OCI-LY1 (cell line): ENCODE data around the gene PCSK5.

Experiments used
- EZH2 ChIP-seq: fragments of 200-600 bp; sonication (generic), shearing (Covaris generic); IDR thresholded peaks from 2 replicates; pipeline ENCODE4 v1.8.0; 2017; ENCODE audit warnings: borderline replicate concordance, mixed run types, mild to moderate bottlenecking, antibody characterized with exemption, low read length, moderate library complexity, mixed read lengths
- TF ChIP-seq, protein P1 (sequence below): fragments of 200-600 bp; sonication (generic), shearing (Covaris generic); IDR thresholded peaks from 2 replicates; pipeline ENCODE4 v1.5.1; 2017; ENCODE audit warnings: mild to moderate bottlenecking, antibody characterized with exemption, low read length, moderate library complexity, mixed read lengths

DNA sequence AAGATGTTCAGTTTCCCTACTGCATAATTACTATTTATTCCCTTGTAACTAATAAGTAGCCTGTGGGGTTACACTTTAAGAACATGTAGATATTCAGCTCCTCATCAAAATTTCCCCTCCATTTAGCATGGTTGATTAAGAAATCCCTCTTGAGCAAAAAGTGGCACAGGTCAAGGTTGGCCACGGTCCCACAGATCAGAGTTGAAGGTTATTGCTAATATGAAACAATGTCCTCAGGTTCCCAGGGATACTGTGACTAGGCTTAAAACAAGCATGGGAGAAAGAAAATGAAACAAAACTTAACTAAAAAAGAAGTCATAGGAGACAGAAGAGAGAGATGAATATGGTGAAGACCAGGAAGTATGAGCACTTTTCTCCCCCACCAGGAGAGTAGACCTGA is 439.6 kb downstream of the PCSK5 start:
- TF ChIP-seq, protein P1, sequence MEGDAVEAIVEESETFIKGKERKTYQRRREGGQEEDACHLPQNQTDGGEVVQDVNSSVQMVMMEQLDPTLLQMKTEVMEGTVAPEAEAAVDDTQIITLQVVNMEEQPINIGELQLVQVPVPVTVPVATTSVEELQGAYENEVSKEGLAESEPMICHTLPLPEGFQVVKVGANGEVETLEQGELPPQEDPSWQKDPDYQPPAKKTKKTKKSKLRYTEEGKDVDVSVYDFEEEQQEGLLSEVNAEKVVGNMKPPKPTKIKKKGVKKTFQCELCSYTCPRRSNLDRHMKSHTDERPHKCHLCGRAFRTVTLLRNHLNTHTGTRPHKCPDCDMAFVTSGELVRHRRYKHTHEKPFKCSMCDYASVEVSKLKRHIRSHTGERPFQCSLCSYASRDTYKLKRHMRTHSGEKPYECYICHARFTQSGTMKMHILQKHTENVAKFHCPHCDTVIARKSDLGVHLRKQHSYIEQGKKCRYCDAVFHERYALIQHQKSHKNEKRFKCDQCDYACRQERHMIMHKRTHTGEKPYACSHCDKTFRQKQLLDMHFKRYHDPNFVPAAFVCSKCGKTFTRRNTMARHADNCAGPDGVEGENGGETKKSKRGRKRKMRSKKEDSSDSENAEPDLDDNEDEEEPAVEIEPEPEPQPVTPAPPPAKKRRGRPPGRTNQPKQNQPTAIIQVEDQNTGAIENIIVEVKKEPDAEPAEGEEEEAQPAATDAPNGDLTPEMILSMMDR, result no peak
- no peak for TF ChIP-seq EZH2
